ENCODE data around the gene NLRC3.
"Not testable (repeated sequence)": the region's sequence is repeated elsewhere in the genome, so short reads cannot be mapped to it uniquely, and the experiment has no call there.

Gene NLRC3

DNA sequence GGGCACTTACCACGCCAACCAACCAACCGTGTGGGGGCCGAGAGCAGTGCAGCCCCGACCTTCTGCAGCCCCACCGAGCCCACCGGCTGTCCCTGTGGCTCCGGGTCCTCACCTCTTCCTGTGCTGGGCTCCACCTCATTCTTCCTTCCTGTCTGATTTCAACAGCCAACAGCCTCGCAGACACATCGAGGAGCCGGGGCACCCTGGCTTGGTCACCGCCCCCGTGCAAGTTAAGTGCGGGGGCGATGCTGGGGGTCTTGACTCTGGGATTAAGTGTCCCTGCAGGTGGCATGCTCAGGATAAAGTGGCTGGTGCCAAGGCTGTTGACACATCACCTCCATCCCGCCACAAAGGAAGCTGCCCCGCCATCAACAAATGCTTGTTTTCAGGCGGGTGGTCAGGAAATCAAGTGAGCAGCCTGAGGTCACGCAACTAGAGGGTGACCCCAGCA, at the start of gene NLRC3:
Gene NLRC3, minus strand, starts transcription at position 102 of the 451 bp plus-strand sequence. CDS start 12,367 bp downstream, outside the sequence.
- DNase-seq (ENCODE audit: low spot score): no peak

DNA sequence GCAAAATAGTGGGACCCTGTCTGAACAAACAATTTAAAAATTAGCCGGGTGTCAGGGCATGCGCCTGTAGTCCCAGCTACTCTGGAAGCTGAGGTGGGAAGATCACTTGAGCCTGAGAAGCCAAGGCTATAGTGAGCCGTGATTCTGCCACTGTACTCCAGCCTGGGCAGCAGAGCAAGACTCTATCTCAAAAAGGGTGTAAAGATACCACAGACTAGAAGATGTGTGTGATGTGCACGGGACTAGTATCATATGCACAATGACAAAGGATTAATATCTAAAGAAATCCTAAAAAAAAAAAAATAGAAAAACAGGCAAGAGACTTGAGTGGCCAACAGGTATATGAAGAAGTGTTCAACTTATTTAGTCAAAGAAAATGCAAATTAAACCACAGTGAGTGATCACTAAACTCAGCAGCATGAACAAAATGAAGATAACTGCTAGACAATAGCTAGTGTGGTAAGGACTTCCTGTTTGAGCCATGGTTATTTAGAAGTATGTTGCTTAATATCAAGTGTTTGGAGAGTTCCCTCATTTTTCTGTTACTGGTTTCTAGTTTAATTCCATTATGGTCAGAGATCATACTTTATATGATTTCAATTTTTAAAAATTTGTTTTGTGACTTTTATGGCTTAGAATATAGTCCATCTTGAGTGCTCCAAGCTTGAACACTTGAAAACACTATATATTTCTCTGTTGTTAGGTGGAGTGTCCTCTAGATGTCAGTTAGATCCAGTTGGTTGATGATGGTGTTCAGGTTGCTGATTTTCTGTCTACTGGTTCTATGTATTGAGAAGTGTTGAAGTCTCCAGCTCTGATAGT, 48.9 kb upstream of the NLRC3 start:
- peak; percentile 20 for DNase-seq (ENCODE audit: low spot score)

GRCh38 chr16:3625331-3625730, 48.1 kb upstream of the NLRC3 start:
- no peak for DNase-seq (ENCODE audit: low spot score)

GRCh38 chr16:3623642-3624041, 46.4 kb upstream of the NLRC3 start:
- no peak for DNase-seq (ENCODE audit: low spot score)

GRCh38 chr16:3618769-3619141, 41.6 kb upstream of the NLRC3 start:
- no peak for DNase-seq (ENCODE audit: low spot score)

- no peak for DNase-seq (ENCODE audit: low spot score)
These were observed 35.6 kb upstream of the NLRC3 start for GRCh38 chr16:3612510-3613466.

DNA sequence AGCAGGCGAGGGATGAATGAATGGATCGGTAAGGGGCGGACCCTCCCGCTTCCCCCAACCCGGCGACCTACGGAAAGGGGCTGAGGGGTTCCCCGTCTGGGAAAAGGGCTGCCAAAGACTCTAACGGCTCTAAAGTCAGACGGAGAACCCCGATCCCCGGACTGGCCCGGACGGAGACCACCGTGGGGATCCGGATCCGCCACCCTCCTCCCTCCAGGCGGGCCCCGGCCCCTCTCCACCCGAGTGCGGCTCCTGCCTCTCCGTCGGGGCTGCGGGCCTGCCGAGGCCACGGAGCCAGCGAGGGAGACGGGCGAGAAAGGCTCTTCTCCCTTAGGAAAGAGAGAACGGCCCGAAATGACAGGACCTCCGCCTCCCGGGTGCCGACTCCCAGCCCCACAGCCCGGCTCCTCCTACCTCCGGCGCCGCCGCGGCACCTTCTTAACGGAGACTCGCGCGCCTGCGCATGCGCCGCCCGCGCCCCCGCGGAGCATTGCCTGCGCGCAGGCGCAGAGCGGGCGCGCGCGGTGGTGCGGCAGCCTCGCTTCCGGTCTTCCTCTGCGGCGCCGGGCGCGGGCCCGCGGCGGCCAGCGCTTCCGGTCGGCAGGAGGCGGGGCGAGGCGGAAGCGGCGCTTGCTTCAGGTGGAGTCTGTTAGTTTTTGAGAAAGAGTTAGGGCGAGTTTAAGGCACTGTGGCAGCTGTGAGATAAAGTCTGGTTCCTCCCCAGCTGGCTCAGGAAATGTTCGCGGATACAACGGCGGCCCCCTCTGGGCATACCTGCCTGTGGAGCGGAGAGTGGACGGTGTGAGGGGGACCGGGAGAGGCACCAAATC, 34.2 kb upstream of the NLRC3 start, which contains the start of gene SLX4:
Gene SLX4, minus strand, starts transcription at position 461 of the 830 bp plus-strand sequence. CDS start 2,642 bp downstream, outside the sequence.
- DNase-seq (ENCODE audit: low spot score): peak; percentile 100

DNA sequence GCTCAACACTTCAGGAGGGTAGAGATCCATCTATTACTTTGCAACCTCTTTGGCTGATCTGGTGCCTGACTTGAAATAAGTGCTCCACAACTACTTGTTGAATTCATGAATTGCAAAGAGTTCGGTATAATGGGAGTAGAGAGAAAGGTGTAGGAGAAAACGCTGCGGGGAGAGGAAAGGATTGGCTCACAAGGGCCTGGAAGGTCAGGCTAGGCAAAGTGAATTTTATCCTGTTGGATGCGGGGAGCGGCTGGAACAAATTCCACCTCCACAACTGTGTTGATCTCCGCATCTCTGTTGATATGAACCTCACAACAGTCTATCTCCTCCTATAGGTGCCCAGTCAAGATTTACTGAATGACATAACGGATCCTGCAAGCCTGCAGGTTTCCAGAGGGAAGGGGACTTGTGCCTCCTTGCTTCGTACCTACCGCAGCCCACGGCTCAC, 33.5 kb upstream of the NLRC3 start:
- DNase-seq (ENCODE audit: low spot score): peak; percentile 25

DNA sequence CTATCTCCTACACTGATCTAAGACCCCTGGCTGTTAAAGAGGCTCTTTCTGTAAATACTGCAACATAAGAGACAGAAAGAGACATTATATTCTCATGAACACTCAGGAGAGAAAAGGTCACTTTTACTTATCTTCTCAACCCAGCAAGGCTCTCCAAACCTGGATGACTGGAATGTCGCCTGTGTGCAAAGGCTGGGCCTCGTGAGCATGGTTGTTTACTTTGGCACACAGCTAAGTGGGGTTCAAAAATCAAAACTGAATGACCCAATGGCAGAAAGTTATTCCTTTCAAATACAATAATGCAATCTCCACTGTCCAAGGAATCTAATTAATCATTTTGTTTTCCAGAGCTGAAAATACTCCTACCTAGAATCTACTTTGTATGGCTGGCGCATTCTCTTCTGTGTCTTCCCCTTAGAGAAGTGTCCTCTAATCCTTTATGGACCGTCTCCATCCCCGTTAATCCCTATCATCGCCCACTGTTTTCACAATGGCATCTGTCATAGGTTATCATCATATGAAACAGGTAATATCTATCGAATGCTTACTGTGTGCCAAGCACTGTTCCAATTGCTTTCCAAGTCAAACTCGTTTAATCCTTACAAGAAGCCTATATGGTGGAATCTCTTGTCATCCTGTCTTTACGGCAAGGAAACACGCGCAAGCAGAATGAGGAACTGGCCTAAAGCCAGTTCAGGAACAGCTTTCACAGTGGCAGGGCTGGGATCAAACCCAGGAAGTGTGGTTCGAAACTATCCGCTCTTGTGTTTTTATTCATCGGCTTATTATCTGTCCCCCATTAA, 32.9 kb upstream of the NLRC3 start:
- no peak for DNase-seq (ENCODE audit: low spot score)

- DNase-seq (ENCODE audit: low spot score): not testable (repeated sequence)
These were observed 31.8 kb upstream of the NLRC3 start for GRCh38 chr16:3608976-3609375.

GRCh38 chr16:3608069-3608468, 30.9 kb upstream of the NLRC3 start:
- DNase-seq (ENCODE audit: low spot score): no peak

GRCh38 chr16:3607634-3608033, 30.4 kb upstream of the NLRC3 start:
- no peak for DNase-seq (ENCODE audit: low spot score)

DNA sequence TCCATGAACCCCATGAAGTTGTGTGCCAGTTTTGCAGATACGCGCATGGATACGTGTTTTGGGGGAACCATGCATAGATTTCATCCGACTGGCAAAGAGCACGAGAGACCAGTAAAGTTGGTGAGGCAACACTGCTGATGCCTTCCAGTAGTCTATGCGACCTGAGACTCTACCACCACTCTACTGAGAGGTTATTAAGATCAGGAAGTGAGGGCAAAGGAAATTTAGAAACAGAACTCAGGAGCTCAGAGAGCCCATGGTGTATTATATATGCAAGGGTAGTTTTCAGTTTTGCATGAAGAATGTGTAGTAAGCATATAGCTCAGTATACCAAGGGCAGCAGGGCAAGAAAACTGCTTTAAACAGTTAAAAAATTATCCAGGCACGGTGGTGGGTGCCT, 30.0 kb upstream of the NLRC3 start:
- no peak for DNase-seq (ENCODE audit: low spot score)

DNA sequence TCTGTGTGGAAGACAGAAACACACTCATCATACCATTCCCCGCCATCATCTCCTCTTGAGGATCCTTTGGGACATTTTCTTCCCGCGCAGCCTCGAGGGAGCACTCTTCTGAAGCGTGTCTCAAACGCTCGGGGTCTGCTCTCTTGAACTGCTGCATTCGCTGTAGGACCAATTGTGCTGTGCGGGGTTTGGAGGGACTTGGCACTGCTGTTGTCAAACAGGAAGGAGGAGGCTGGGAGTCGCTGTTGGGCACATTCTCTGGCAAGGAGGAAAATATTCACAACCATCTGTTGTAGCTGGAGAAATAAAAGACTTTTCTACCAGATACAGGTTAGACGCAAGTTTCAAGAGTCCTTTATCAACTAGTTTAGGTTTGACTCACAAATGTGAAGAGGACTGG, 29.2 kb upstream of the NLRC3 start:
- no peak for DNase-seq (ENCODE audit: low spot score)

- no peak for DNase-seq (ENCODE audit: low spot score)
These were observed 25.1 kb upstream of the NLRC3 start for GRCh38 chr16:3602320-3602653.

DNA sequence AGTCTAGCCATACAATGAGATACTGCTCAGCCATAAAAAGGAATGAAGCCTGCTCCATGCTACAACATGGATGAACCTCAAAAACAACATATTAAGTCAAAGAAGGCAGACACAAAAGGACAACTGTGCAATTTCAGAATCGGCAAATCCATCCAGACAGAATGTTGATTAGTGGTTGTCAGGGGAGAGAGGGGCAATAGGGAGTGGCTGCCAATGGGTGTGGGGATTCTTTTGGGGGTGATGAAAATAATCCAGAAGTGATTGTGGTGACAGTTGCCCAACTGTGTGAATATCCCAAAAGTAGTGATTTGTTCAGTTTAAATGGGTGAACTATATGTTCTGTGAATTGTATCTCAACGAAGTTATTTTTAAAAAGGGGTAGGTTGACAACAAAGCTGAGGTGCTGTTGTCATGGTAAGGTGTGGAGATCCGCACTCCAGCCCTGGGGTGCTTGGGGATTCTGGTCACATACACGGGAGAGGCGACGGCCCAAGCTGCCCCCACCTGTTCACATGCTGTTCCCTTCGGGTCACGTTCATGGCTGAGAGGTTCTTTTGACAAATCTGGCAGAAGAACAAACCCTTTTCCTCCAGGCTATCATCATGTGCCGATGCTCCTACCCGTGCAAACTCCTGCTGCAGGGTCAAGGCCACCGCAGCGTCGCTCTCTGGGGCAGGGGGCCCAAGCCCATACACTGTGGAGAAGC, 24.6 kb upstream of the NLRC3 start:
- DNase-seq (ENCODE audit: low spot score): no peak

DNA sequence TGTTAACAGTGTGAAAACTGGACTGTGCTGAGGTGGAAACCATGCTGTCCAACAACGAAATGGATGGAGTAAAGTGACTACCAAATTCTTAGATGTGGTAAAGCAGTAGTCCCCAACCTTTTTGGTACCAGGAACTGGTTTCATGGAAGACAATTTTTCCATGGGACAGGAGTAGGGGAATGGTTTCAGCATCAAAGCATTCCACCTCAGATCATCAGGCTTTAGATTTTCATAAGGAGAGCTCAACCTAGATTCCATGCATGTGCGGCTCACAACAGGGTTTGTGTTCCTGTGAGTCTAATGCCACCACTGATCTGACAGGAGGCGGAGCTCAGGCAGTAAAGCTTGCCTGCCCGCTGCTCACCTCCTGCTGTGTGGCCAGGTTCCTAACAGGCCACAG, 22.7 kb upstream of the NLRC3 start:
- no peak for DNase-seq (ENCODE audit: low spot score)

DNA sequence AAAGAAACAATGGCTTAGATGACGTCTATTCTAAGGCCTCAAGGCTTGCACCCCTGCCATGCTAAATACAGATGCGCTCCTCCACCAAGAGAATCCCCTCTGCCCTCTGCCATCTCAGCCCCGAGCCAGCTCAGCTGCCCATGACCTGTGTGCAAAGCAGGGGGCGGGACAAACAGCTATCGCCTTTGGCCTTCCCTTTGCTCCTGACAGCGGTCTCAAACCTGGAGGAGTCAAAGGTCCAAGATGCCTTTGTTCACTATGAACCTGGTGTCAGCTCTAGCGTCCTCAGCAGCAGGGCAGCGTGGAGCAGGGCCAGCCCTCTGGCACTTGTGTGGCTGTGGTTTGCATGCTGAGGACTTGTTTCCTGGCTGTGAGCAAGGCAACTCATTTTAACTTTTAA, 21.9 kb upstream of the NLRC3 start:
- no peak for DNase-seq (ENCODE audit: low spot score)

- DNase-seq (ENCODE audit: low spot score): no peak
These were observed 21.0 kb upstream of the NLRC3 start for GRCh38 chr16:3598236-3598635.

DNA sequence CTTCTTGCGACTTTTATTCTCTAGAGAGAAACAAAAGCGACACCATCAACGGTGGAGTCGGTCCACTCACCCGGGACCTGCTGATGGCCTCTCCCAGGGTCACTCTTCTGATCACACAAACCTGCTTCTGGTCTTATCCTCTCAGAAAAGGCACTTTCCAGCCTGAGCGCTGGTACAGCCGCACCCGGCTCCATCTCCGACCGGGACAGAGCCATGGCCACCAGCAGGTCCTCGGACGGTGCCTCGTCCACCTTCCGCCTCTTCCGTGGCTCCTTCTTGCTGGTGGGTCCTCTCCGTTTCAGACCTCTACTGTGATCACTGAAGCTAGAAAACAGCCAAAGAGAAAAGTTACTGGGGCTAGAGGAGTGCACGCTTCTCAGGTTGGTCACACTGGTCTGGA, 20.5 kb upstream of the NLRC3 start:
- DNase-seq (ENCODE audit: low spot score): no peak
